HG02943 (cell line): ENCODE results near the gene HLX.

Experiments used
- ATAC-seq: cut with Tn5 transposase; IDR thresholded peaks from one replicate; pipeline ENCODE4 v1.9.1; 2021; ENCODE audit warnings: mild to moderate bottlenecking, low read depth, moderate library complexity; ENCODE audit not compliant: unreplicated experiment

HLX gene

GRCh38 chr1:220921498-220921897, 42.3 kb downstream of the HLX start:
- ATAC-seq: no peak

GRCh38 chr1:220921971-220922635, 42.9 kb downstream of the HLX start:
- no peak for ATAC-seq

- ATAC-seq: no peak
These were observed 43.7 kb downstream of the HLX start for GRCh38 chr1:220922951-220923350.

- ATAC-seq: no peak
These were observed 45.2 kb downstream of the HLX start for GRCh38 chr1:220924331-220924970.

GRCh38 chr1:220925707-220926106, 46.5 kb downstream of the HLX start:
- ATAC-seq: no peak

- ATAC-seq: no peak
These were observed 46.9 kb downstream of the HLX start for GRCh38 chr1:220926146-220926545.

- ATAC-seq: no peak
These were observed 48.2 kb downstream of the HLX start for GRCh38 chr1:220927442-220927841.

- no peak for ATAC-seq
These were observed 49.1 kb downstream of the HLX start for GRCh38 chr1:220928320-220928719.

GRCh38 chr1:220928725-220929300, 49.6 kb downstream of the HLX start:
- no peak for ATAC-seq

GRCh38 chr1:220929304-220929703, 50.1 kb downstream of the HLX start:
- ATAC-seq: no peak
